Small intestine (tissue), 16 donors: ENCODE data around the gene C1orf198. TPM values are rescaled to one million over a fixed set of nuclear protein-coding genes. Genes with fewer than 3 reads are reported as not detected.

Experiments used
- DNase-seq, 2 donors: peaks; one replicate each; pipeline versions ENCODE4 v3.0.0 to v3.0.0-alpha.2; 2013
- FAIRE-seq: peaks from 2 replicates; lab custom pipeline; 2012; peaks lifted over from hg19 to GRCh38; lab: Jason Lieb, UNC
- H3K27ac ChIP-seq, 3 donors: one replicate each; pipeline ENCODE4 v1.5.1; 2013; ENCODE audit warnings: low read length in 2 of 3, mild to moderate bottlenecking in 2 of 3, control low read depth in 1 of 3, inconsistent platforms in 1 of 3, low read depth in 1 of 3, moderate library complexity in 1 of 3
- H3K27me3 ChIP-seq, 3 donors: one replicate each; pipeline ENCODE4 v1.6.1; 2013; ENCODE audit warnings: low read length in 3 of 3, inconsistent platforms in 1 of 3; ENCODE audit not compliant: control insufficient read depth in 3 of 3, insufficient read depth in 3 of 3
- H3K36me3 ChIP-seq, 3 donors: one replicate each; pipeline ENCODE4 v1.6.1; 2013; ENCODE audit warnings: low read length in 3 of 3, inconsistent platforms in 1 of 3, low read depth in 1 of 3, mild to moderate bottlenecking in 1 of 3, moderate library complexity in 1 of 3; ENCODE audit not compliant: control insufficient read depth in 3 of 3, insufficient read depth in 2 of 3
- H3K4me1 ChIP-seq, 3 donors: one replicate each; pipeline ENCODE4 v1.6.1; 2013; ENCODE audit warnings: low read length in 2 of 3, inconsistent platforms in 1 of 3, low read depth in 1 of 3, mild to moderate bottlenecking in 1 of 3, moderate library complexity in 1 of 3; ENCODE audit not compliant: control insufficient read depth in 3 of 3, insufficient read depth in 2 of 3
- H3K4me3 ChIP-seq, 3 donors: one replicate each; pipeline ENCODE4 v1.5.1; 2013; ENCODE audit warnings: low read length in 3 of 3, control low read depth in 1 of 3, inconsistent platforms in 1 of 3, low read depth in 1 of 3, mild to moderate bottlenecking in 1 of 3, moderate library complexity in 1 of 3
- H3K9me3 ChIP-seq, 2 donors: one replicate each; pipeline ENCODE4 v1.6.1; 2013; ENCODE audit warnings: low read depth in 1 of 2, low read length in 1 of 2; ENCODE audit not compliant: control insufficient read depth in 2 of 2, insufficient read depth in 1 of 2
- WGBS, 3 donors: extraction: QIAGEN DNeasy Blood & Tissue Kit; methylation state at CpG; one replicate each; pipeline ENCODE4 v1.1.7; 2013; 5-methylcytosine and 5-hydroxymethylcytosine counted together
- long read RNA-seq, 10 donors: transcript quantifications; one replicate each; lab custom pipeline, GENCODE V29; 2026
- polyA plus RNA-seq, 4 donors: library from polyadenylated mRNA; stranded (reverse) in 3 of 4; unstranded in 1 of 4; fragments of 200-250 nt in 3 of 4; fragments of 120-200 nt in 1 of 4; gene quantifications; one replicate each; pipeline versions ENCODE4 v1.2.1 to v1.2.3, GENCODE V29; 2013
- donor health status: healthy with polysubstance abuse.
- donor health status: control.
- donor health status: control.
- donor health status: Bipolar disorder and iron deficiency.
- donor health status: healthy.

C1orf198 gene, protein sequence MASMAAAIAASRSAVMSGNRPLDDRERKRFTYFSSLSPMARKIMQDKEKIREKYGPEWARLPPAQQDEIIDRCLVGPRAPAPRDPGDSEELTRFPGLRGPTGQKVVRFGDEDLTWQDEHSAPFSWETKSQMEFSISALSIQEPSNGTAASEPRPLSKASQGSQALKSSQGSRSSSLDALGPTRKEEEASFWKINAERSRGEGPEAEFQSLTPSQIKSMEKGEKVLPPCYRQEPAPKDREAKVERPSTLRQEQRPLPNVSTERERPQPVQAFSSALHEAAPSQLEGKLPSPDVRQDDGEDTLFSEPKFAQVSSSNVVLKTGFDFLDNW
- 10 to 100 TPM in 2 of 4 donors, 1 to 10 TPM in 2; 6.0 to 19.5 (median 13.1) TPM for polyA plus RNA-seq
- long read RNA-seq, donor 1 = 0 reads
- long read RNA-seq, donor 2, transcript C1orf198-201 (4 exons, 3,858 nt) = major isoform, 5 of 5 reads
- long read RNA-seq, donor 2, partial matches to known transcripts = 0 of 5 reads
- long read RNA-seq, donor 2, other reads (novel, unspliced or antisense) = 0 of 5 reads
- long read RNA-seq, donor 3, transcript C1orf198-201 (4 exons, 3,858 nt) = major isoform, 5 of 5 reads
- long read RNA-seq, donor 3, partial matches to known transcripts = 0 of 5 reads
- long read RNA-seq, donor 3, other reads (novel, unspliced or antisense) = 0 of 5 reads
- long read RNA-seq, donor 4 = 0 reads
- long read RNA-seq, donor 5, partial matches to known transcripts = 0 of 3 reads
- long read RNA-seq, donor 5, other reads (novel, unspliced or antisense) = 0 of 3 reads
- long read RNA-seq, donor 6, transcript C1orf198-201 (4 exons, 3,858 nt) = major isoform, 5 of 5 reads
- long read RNA-seq, donor 6, partial matches to known transcripts = 0 of 5 reads
- long read RNA-seq, donor 6, other reads (novel, unspliced or antisense) = 0 of 5 reads
- long read RNA-seq, donor 7 = 0 reads
- long read RNA-seq, donor 8, partial matches to known transcripts = 0 of 1 reads
- long read RNA-seq, donor 8, other reads (novel, unspliced or antisense) = 0 of 1 reads
- long read RNA-seq, donor 9, partial matches to known transcripts = 0 of 4 reads
- long read RNA-seq, donor 9, other reads (novel, unspliced or antisense) = 0 of 4 reads
- long read RNA-seq, donor 10, transcript C1orf198-201 (4 exons, 3,858 nt) = major isoform, 13 of 18 reads
- long read RNA-seq, donor 10, partial matches to known transcripts = 5 of 18 reads
- long read RNA-seq, donor 10, other reads (novel, unspliced or antisense) = 0 of 18 reads

DNA sequence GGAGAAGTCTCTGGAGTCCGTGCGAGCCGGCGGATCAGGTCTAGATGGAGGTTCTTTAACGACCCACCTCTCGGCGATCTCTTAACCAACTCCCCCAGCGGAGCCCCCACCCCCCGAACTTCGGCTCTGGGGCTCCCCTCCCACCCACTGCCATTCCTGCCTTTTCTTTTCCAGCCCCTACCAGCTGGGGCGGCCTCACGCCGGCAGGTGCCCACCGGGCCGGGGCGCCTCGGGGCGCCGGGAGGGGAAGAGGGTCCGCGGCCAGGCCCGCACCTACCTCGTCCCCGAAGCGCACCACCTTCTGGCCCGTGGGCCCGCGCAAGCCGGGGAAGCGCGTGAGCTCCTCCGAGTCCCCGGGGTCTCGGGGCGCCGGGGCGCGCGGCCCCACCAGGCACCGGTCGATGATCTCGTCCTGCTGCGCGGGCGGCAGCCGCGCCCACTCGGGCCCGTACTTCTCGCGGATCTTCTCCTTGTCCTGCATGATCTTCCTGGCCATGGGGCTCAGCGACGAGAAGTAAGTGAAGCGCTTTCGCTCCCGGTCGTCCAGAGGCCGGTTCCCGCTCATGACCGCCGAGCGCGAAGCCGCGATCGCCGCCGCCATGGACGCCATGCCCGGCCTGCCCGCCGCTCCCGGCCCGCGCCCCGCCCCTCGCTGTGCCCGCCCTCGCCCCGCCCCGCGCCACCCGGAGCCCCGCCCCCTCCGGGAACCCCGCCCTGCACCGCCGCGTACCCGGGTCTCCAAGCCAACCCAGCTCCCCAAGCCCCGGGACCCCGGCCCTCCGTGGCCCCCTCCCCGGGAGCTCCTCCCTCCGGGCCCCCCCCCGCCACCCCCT lies at the start of gene C1orf198:
C1orf198 (minus strand) TSS at position 619 of the 833 bp plus-strand sequence; CDS start at position 610, 9 bp downstream.
- peak within 1 kb of the TSS; percentile 67 to 89 (median 81) for H3K4me3 ChIP-seq
- no peaks in the 10 kb centered on the region for H3K27me3 ChIP-seq
- H3K4me1 ChIP-seq = peaks cover 0 to 24% (median 19%) of the 10 kb centered on the region in 3 donors
- 0 to 1% (median 1%) methylated on average over 64 to 96 of the region's 96 CpGs for WGBS, 3 donors
- DNase-seq (peak; percentile 60 to 86), FAIRE-seq (no peak)
- no peaks in the 10 kb centered on the region for H3K9me3 ChIP-seq
- peak within 1 kb of the TSS in 2 of 3 donors; percentile 66 to 87 for H3K27ac ChIP-seq
- H3K36me3 ChIP-seq = peaks cover 0 to 4% (median 0%) of the 10 kb centered on the region in 3 donors

DNA sequence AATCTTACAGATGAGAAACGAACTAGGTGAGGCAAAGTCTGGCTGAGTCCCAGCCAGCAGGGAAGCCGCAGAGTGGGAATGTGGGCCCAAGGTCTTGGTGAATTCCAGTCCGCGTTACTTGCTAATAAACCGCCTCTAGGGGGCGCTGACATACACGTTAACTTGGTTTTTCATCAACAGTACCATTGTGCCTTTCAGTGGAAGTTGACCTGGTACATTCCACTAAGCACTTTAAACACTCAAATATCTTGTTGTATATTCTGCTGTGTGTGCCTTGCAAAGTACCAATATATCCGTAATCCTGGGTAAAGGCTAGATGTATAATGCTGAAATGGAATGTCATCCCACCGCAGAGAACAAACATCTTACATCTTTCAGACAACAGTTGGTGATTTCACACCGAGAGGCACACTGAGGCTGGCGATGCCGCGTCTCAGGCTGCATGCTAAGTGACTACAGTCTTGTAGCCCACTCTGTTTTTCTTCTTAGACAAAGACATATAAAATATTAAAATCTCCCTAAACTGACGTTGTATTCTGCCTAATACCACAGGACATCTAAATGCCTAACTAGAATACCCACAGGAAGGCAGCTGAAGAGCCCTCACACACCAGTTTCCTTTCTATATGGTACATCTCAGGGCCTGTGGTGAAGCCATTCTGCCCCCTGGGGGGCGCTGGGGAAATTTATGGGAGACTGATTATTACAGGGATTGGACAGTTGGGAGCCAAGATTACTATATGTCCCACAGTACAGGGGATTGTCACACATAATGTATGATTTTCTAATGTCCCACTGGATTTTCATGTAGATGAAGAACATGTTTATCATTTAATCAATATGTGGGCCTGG lies 49.2 kb upstream of the C1orf198 start:
- 50 to 54% (median 51%) methylated on average over 15 of the region's 15 CpGs for WGBS, 3 donors
- H3K27ac ChIP-seq = no peak overlapping the region
- no peaks in the 10 kb centered on the region for H3K27me3 ChIP-seq
- no peaks in the 10 kb centered on the region for H3K4me1 ChIP-seq
- DNase-seq (peak; percentile 88 to 89), FAIRE-seq (no peak)
- H3K4me3 ChIP-seq = no peak overlapping the region
- peaks cover 9 to 33% (median 10%) of the 10 kb centered on the region in 3 donors for H3K36me3 ChIP-seq
- H3K9me3 ChIP-seq = no peaks in the 10 kb centered on the region

DNA sequence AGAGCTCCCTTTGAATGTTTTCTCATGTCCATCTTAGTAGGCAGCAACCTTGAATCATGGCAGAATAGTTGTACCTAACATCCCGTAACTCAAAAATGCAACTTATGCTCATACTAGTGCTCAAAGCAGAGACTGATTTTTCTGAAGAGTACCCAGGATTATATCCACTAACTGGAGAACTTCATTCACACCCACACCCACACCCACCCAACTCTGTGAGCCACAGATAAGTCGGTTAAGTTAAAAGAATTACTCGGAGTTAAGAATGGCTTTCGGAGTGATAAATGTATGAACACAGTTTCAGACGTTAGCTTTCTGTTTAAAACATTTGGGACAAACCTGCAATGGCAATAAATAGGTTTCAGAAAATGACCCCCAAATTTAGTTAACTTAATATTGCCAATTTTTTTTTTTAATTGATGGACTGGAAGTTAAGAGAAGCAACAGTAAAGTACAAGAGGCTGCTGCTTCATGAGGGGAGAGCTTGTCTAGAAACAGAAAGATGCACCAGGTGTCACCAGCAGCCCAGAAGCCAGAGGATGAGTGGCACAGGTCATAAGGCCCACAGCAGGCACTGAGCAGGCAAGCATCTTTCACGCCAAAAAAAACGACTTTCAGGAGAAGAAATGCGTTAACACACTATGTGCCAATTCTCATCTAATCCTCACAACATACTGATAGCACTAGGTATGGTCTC lies 48.4 kb upstream of the C1orf198 start:
- H3K36me3 ChIP-seq = peaks cover 10 to 36% (median 13%) of the 10 kb centered on the region in 3 donors
- H3K27me3 ChIP-seq = no peaks in the 10 kb centered on the region
- no peaks in the 10 kb centered on the region for H3K9me3 ChIP-seq
- DNase-seq (no peak), FAIRE-seq (no peak)
- H3K4me1 ChIP-seq = no peaks in the 10 kb centered on the region
- WGBS, 3 donors = 85 to 93% (median 91%) methylated on average over 8 of the region's 8 CpGs
- H3K4me3 ChIP-seq = no peak overlapping the region
- no peak overlapping the region for H3K27ac ChIP-seq

DNA sequence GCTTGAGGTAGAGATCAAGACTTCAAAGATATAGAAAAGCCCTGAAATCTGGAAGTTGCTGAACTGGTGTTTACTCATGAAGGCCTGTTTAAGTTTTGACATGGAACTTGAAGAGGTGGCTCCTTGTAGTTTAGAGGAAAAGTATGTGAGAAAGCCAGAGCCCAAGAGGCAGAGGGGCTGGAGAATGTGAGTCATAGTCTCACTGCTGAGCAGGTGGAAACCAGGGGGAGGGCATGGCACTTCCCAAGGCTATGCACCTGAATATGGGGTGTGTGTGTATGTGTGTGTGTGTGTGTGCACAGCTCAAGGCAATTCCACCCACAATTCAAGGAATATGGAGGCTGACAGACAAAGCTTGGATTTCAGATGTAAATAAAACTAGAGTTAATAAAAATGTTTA lies 46.8 kb upstream of the C1orf198 start:
- no peaks in the 10 kb centered on the region for H3K27me3 ChIP-seq
- no peaks in the 10 kb centered on the region for H3K9me3 ChIP-seq
- peaks cover 10 to 38% (median 14%) of the 10 kb centered on the region in 3 donors for H3K36me3 ChIP-seq
- H3K27ac ChIP-seq = no peak overlapping the region
- FAIRE-seq (no peak), DNase-seq (no peak)
- H3K4me3 ChIP-seq = no peak overlapping the region
- no peaks in the 10 kb centered on the region for H3K4me1 ChIP-seq

DNA sequence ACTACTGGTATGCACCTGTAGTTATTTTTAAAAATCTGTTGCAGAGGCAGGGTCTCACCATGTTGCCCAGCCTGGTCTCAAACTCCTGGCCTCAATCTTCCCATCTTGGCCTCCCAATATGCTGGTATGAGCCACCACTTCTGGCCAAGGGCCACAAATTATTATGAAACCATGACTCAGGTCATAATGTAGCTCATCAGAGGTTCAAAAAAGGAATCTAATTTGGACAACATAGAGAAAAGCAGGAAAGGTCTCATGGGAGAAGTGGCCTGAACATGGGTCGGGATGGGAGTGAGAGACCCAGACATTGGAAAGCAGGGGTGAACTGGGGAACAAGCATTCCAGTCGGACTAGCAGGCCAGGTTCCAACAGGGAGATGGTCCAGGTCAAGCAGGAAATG lies 45.2 kb upstream of the C1orf198 start:
- peaks cover 7 to 42% (median 17%) of the 10 kb centered on the region in 3 donors for H3K36me3 ChIP-seq
- 88 to 98% (median 89%) methylated on average over 2 of the region's 2 CpGs for WGBS, 3 donors
- no peak overlapping the region for H3K4me3 ChIP-seq
- no peak for FAIRE-seq
- H3K9me3 ChIP-seq = no peaks in the 10 kb centered on the region
- DNase-seq = no peak
- H3K27me3 ChIP-seq = no peaks in the 10 kb centered on the region
- H3K27ac ChIP-seq = no peak overlapping the region
- no peaks in the 10 kb centered on the region for H3K4me1 ChIP-seq

DNA sequence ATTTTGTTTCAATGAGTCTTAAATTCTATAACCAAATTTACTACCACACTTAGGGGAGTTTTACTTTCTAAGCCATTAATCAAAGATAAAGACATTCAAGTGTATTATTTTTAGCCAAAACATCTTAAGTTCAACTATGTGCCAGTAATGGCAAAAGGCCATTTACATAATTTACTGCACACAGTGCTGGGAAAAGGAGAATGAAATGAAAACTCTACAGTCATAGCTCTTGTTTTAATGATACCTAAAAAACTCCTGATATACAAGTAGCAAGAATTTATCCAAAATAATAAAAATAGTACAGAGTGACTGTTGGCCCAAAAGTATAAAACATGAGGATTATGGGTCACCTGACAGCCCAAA lies 42.4 kb upstream of the C1orf198 start:
- peaks cover 5 to 34% (median 19%) of the 10 kb centered on the region in 3 donors for H3K36me3 ChIP-seq

More for the DNA sequence above, 42.4 kb upstream of the C1orf198 start:
- Histone ChIP-seq H3K27me3 (no peaks in the 10 kb centered on the region), H3K4me3 (no peak overlapping the region), H3K4me1 (no peaks in the 10 kb centered on the region), H3K27ac (no peak overlapping the region), H3K9me3 (no peaks in the 10 kb centered on the region)
- no peak for DNase-seq
- FAIRE-seq = no peak
